GM10847 (cell line): ENCODE data around the gene A2M.

Source experiments
- POLR2A ChIP-seq: IDR thresholded peaks from 2 replicates; pipeline ENCODE4 v1.6.1; 2011; ENCODE audit not compliant: insufficient read length; ENCODE audit errors: extremely low read depth

A2M gene

DNA sequence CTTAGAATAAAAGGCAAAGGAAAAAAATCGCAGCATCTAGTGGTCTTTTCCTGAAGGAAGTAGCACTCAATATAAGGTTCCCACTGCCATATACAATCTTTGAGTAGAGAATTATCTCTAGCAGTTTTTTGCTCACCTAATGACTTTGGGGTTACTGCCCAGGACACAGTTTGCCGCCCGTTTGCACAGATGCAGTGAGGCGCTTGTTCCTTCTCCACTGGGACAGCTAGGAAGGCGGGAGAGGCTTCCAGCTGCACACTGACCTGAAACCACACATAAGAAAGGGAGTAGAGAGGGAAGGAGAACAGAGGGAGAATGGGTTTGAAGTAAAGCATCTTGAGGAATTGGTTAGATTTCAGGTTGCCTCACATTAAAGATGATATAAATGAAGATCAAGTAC is 25.5 kb downstream of the A2M start:
- TF ChIP-seq POLR2A = no peak

DNA sequence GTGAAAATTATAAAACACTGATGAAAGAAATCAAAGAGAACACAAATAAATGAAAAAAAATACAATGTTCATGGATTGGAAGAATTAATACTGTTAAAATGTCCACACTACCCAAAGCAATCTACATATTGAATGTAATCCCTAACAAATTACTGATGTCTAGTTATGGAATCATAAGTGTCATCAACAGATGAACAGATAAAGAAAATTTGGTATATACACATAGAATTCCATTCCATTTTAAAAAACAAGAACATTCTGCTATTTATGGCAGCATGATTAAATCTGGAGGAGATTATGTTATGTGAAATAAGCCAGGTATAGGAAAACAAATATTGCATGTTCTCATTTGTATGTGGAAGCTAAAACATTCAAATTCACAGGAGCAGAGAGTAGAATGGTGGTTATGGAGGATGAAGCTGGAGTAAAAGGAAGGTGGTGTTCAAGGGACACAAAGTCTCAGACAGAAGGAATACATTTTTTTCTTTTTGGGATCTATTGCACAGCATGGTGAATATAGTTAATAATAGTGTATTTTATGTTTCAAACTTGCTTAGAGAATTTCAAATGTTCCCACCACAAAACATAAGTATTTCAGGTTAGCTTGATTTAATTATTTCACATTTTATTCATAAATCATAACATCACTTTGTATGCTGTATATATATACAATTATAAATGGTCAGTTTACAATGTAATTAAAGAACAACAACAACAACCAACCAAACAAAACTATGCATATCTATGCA is 28.5 kb downstream of the A2M start:
- no peak for TF ChIP-seq POLR2A

DNA sequence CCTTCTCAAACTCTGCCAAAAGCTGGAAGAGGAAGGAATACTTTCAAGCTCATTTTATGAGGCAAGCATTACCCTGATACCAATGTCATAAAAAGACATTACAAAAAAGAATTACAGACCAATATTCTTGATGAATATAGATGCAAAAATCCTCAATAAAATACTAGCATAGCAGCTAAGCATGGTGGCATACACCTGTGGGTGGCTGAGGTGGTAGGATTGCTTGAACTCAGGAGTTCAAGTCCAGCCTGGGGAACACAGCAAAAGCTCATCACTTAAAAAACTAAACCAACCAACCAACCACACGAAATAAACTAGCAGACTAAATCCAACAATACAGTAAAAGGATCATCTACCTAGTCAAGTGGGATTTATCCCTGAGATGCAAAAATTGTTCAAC is 29.6 kb downstream of the A2M start:
- TF ChIP-seq POLR2A = no peak

DNA sequence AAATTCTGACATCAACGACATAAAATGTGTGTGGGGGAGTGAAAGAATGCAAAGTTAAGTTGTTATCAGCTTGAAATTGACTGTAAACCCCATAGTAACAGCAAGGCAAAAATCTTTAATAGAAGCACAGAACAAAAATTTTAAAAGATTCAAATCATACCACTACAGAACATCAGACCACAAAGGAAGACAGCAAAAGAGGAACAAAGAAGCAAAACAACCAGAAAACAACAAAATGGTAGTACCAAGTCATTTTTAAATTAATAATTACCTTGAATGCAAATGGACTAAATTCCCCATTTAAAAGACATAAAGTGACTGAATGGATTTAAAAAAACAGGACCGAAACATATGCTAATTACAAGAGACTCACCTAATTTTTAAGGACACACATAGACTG is 31.3 kb downstream of the A2M start:
- no peak for TF ChIP-seq POLR2A

DNA sequence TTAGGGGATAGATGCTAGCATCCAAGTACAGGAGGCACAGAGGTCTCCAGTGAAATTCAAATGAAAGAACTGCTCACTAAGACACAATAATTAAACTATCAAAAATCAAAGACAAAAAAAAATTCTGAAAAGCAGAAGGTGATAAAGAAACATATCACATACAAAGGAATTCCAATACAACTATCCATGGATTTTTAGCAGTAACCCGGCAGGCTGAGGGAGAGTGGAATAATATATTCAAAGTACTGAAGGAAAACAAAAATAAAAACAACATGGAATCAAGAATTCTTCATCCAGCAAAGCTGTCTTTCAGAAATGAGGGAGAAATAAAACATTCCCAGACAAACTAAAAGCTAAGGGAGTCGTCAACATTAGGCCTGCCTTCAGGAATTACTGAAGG is 31.9 kb downstream of the A2M start:
- TF ChIP-seq POLR2A = no peak

DNA sequence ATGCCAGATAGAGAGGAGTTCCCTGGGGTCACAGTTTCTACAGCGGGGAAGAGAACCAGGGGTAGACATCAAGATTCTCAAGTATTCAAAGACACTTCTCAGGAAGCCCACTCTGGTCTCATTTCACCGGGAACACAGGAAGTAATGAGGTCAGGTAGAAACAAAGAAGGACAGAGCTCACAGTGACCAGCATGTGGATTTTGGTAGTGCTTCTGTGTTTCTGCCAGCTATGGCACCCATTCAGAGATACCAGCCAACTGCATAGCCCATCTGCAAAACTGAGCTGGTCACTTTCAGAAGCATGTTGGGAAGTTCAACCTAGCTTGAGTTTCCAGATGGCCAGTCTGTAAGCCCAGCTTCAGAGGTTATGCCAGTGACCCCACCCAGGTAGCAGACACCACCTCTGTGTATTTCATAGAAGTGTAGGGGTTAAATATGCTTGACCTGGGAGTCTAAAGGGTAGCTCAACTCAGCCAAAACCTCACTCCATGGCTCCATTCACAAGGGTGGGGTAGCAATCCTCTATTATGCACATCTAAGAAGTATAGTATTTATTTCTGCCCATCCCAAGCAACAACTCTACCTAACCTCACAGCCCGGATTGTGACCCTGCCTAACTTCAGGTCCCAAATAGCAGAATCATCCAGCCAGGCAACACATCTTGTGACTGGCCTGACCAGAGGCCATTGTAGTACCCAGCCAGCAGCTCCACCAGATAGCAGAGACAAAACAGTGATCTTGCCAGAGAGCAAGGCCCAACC is 33.9 kb downstream of the A2M start:
- TF ChIP-seq POLR2A = no peak

DNA sequence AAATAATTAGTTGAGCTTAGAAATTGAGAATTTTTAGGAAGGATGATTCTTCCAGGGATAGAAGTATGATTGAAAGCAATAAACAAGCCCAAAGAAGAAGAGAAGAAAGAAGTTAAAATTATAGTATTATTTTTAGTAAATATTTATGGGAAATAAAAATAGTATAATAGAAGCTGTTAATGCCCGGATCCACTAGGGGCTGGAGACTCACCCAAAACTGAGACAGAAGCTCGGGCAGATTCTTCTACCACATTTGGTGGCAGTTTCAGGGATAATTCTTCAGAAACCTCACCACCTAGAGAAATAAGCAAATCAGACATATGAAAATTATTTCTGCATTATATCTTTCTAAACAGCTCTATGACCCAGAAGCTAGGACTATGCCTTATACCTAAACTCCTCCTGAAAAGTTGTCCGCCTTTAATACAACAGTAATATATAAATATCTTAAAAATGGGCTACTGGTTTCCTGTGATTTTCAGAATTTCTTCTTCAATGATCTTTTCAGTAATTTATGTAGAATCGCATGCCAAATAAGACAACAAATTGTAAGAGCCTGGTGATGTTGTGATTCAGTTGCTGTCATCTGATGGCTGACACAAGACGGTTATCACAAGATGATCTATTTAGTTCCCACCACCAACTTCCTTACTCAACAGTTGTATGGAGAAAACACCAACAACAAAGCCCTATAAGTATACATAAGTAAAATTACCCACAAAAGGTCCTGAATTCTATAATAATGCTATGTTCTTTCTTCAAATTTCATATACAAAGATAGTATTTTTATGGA is 35.6 kb downstream of the A2M start:
- no peak for TF ChIP-seq POLR2A

DNA sequence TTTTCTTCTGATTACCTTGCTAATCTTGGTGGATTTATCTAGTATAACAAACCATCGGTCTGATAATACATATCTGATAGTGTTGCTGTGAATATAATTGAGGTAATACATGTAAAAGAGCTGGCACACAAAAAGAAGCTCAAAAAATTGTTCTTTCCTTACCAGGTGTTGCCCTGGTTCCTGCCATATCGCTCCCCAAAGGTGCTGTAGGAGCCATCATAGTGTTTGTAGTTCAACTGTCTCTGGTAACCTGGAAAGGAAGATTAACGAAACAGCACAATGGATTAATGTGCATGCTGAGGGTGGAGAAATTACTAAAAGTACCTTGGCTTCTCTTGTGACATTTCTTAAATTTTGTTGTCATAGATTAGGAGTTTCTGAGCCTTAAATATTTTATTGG is 36.6 kb downstream of the A2M start:
- no peak for TF ChIP-seq POLR2A

DNA sequence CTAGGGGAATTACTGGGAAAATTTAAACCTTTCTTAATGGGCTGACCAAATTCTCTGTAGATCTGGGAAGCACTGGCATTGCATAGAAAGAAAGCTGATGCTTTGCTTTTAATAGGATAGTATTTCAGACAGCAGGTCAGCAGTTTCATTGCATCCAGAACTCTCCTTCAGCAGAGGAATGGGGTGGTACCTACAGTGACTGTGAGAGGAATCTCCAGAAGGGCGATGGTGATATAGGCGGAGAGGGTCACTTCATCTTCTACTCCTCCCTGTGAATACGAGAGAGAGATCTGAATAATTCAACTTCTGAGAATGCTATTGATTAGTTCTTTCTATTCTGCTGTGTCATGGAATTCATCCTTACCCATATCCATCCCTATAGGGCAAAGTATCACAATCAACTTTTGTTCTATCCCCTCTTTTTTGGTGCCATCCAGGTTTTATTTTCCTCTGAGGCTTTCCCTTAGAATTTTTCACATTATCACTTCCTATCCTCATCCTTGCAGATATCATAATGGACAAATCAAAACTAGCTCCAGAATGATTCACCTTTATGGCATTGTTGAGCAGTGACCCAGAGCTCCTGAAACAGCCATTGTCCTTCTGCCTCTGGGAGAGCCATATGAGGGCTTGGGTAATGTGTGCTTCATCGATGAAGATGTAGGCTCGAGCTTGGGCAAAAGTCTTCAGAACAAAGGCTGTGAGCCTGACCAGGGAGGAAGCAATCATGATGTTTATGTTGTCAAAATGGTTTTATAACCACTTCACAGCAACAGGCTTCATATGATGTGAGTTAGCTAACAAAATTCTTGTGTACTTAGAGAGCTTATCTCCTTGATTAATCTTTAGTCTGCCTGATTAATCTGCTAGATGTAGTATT is 38.3 kb downstream of the A2M start:
- no peak for TF ChIP-seq POLR2A

DNA sequence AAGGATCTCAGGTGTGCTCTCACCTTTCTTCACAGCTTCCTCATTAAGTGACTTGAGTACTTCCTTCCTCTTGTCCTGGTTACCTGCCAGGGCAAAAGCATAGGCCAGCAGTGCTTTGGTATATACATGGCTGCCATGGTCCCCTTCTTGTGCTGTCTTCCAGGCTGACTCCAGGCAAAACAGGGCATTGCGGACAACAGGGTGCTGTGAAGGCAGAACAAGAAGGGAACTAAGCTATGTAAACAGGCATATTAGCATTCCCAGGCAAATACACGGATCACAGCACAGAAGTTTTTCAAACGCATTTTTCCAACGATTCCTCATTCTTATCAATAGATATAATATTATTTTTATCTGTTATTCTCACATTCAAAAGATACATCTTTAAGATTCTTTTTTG is 39.0 kb downstream of the A2M start:
- TF ChIP-seq POLR2A = no peak

DNA sequence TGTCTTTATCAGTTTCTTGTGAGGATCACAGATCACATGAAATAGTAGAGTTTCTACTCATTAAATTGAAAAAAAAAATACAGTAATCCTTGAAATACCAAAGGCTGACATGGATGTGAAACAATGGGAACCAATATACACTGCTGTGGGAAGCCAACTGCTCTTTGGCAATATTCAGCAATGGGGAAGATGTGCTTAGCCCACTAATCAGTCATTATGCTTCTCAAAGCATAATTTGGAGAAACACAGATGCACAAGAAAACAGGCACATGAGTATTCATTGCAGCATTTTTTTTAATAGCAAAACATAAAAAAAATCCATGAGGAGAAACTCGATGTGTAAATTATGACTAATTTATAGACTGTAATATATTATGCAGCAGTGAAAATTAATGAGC is 40.6 kb downstream of the A2M start:
- TF ChIP-seq POLR2A = no peak

DNA sequence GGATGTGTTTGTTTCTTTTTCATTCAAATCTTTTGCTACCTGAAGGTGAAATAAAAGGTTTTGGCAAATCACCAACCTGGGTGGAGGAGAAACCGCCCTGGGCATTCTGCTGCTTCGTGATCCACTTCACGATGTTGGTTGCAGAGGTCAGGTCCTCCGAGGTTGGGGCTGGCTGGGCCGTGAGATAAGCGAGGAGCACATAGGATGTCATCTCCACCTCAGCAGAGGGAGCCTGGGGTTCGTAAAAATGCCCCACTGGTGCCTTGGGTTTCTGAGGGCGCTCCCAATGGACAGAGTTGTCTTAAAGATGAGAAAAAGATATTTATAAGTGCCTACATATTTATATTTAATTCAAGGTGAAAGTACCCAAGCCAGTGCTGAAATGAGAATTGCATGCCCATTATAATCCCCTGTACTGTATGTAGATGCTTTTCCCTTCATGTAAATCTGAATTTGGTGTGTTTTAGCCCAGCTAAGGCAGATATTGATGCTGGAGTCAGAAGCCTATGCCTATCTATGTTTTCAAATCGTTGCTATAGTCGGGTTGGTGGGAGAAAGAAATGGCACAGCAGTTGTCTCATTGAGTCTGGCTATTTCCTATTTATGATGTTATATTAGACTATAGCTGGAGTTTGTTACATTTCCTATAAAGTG is 41.1 kb downstream of the A2M start:
- TF ChIP-seq POLR2A = no peak

DNA sequence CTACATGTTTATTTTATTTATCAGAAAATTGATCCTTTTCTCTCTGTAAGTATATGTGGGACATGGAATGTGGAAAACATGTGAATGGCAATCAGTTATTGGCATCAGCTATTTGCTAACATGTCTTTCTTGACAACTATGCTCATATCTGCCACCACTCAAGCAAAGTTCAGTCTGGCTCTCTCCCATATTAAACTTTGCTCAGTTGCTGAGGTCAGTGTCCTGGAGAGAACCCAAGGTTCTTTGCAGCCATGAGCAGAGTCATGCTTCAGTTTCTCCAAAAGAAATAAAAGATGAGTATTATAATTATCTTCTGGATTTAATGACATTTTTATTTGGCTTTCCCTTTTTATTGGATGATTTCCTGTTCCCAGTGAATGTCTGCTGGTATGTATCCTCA is 42.6 kb downstream of the A2M start:
- no peak for TF ChIP-seq POLR2A

DNA sequence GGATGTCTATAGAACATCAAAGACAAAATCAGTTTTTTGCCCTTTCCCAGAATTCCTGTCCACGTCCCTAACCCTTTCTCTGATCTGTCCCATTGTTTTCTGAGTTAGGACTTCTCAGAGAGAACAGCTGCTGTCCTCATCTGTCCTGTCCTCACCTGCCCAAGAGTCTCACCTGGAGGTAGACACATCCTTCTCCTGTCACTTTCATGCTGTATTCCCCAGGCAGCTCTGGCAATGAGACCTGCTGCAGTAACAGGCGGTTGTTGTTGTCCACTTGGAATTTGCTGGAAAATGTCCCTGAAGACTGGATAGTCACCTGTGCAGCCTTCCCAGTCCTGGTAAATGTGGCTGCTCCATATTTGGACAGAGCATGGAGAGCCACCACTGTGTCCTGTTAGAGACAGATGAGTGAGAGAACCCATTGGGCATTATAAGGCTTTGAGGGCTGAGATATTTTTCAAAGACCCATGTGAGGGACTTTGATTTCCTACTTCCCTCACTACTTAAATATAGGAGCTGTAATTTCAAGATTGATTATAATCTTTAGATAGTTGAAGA is 43.2 kb downstream of the A2M start:
- no peak for TF ChIP-seq POLR2A
